ENCODE measurements around the gene SLC25A17.

DNA sequence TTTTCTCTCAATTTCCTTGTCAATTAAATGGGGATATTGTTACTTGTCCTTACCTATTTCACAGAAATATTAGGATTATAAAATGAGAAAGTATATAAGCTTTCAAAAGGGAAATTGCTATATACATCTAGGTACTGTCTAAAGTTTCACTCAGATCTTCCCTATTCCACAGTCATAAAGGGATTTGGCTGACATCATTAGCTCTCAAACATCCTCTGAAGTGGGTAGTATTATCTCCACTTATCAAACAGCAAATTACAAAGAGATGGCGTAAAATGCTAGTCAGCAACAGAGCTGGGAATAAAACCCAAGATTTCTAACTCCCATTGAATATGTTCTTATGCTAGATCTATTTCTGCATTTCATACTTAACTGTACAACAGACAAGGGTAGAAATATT lies 50.9 kb downstream of the SLC25A17 start:
- no peak for TF ChIP-seq POLR2A (IDR thresholded peaks at IDR 0.05; ENCODE audit: low read length)
- TF ChIP-seq GATA1 (IDR thresholded peaks at IDR 0.05; ENCODE audit: low read depth, low read length): no peak
